ENCODE data around the gene RNF224. TPM values are rescaled to one million over a fixed set of nuclear protein-coding genes. Genes with fewer than 3 reads are reported as not detected.

Gene RNF224
- polyA plus RNA-seq, 2 of the 4 experiments (the other 2 are of a cell fraction) = 0.04 TPM; not detected in 1

- no peak for TF ChIP-seq MAFK (IDR thresholded peaks at IDR 0.05; ENCODE audit: partially characterized antibody)
These were observed 45.8 kb downstream of the RNF224 start (continued) for GRCh38 chr9:137273095-137273490.

GRCh38 chr9:137273611-137274320, 46.5 kb downstream of the RNF224 start:
- ChIA-PET CTCF (interaction anchor here (0.5 to 4.2 kb wide), 8 partner anchors 10 to 187 kb away, joined by 3 to 43 read pairs (median 3); partner anchors contain the start of gene MAN1B1), POLR2A (no interaction called here)
- WGBS (ENCODE audit: missing lambda C conversion rate) = 85% methylated on average over 14 of the region's 15 CpGs
- Histone ChIP-seq H3K27ac (no peak overlapping the region), H3K9me3 (no peaks in the 10 kb centered on the region), H3K4me3 (no peak overlapping the region), H3K4me2 (no peak overlapping the region), H3K4me1 (peaks cover 38% of the 10 kb centered on the region)
- no peak for TF ChIP-seq KDM1A (IDR thresholded peaks at IDR 0.05; ENCODE audit: low read depth)
- TF ChIP-seq PHF8 (IDR thresholded peaks at IDR 0.05; ENCODE audit: borderline replicate concordance, low read depth) = no peak
- TF ChIP-seq HDAC2 (IDR thresholded peaks at IDR 0.05) = no peak
- TF ChIP-seq HMGXB4 (CRISPR knock-in tag; IDR thresholded peaks at IDR 0.05; ENCODE audit: borderline replicate concordance) = no peak
- no peak for TF ChIP-seq FOSB (CRISPR knock-in tag; IDR thresholded peaks at IDR 0.05)
- no peak for TF ChIP-seq RCOR1 (IDR thresholded peaks at IDR 0.05; ENCODE audit: low read depth, low read length)
- no peak for TF ChIP-seq PBX3 (IDR thresholded peaks at IDR 0.05)
- no peak for TF ChIP-seq ZFP36 (IDR thresholded peaks at IDR 0.05; ENCODE audit: borderline replicate concordance, partially characterized antibody)
- TF ChIP-seq SREBF2 (IDR thresholded peaks at IDR 0.05) = no peak
- no peak for TF ChIP-seq CHD2 (IDR thresholded peaks at IDR 0.05; ENCODE audit: low read length, partially characterized antibody)
- no peak for TF ChIP-seq ZSCAN20 (CRISPR knock-in tag; IDR thresholded peaks at IDR 0.05)
- TF ChIP-seq RFX5 (IDR thresholded peaks at IDR 0.05) = no peak
- no peak for TF ChIP-seq SMC3 (IDR thresholded peaks at IDR 0.05)
- no peak for TF ChIP-seq MAX (IDR thresholded peaks at IDR 0.05)
- no peak for TF ChIP-seq CHD4 (IDR thresholded peaks at IDR 0.05; ENCODE audit: borderline replicate concordance)
- DNase-seq (ENCODE audit: low read depth in 1 of 2, low spot score in 1 of 2) (no peak), ATAC-seq (no peak), FAIRE-seq (no peak)

GRCh38 chr9:137275203-137275587, 47.9 kb downstream of the RNF224 start:
- Histone ChIP-seq H3K27ac (peak overlapping the region in 1 of 2 experiments; percentile 96; a peak in 3 of 6 replicates), H3K4me2 (0 out of 3 replicates have a peak overlapping the region, but pooled peaks have one; percentile 97), H3K4me1 (peaks cover 28% of the 10 kb centered on the region), H3K4me3 (no peak overlapping the region), H3K9me3 (no peaks in the 10 kb centered on the region)
- 90% methylated on average over 10 of the region's 10 CpGs for WGBS (ENCODE audit: missing lambda C conversion rate)
- ChIA-PET POLR2A (no interaction called here), CTCF (interaction anchor here (0.6 to 4.2 kb wide), 4 partner anchors 13 to 464 kb away, joined by 4 to 43 read pairs (median 5); no protein-coding TSS in a partner anchor)
- no peak for DNase-seq (ENCODE audit: low read depth in 1 of 2, low spot score in 1 of 2)
- no peak for ATAC-seq
- no peak for FAIRE-seq
- TF ChIP-seq RARB (CRISPR knock-in tag; IDR thresholded peaks at IDR 0.05) (no peak), EHMT2 (IDR thresholded peaks at IDR 0.05; ENCODE audit: low read depth) (no peak), ESRRA (IDR thresholded peaks at IDR 0.05; ENCODE audit: borderline replicate concordance, low read length) (no peak), NFE2L2 (conservative IDR thresholded peaks at IDR 0.05; ENCODE audit: low read length) (no peak), TP53 (CRISPR knock-in tag; IDR thresholded peaks at IDR 0.05) (no peak), KDM1A (IDR thresholded peaks at IDR 0.05; ENCODE audit: low read depth) (no peak), CBX8 (IDR thresholded peaks at IDR 0.05) (no peak), ZNF302 (CRISPR knock-in tag; IDR thresholded peaks at IDR 0.05) (no peak), CEBPB (IDR thresholded peaks at IDR 0.05) (no peak), EP300 (IDR thresholded peaks at IDR 0.05) (no peak), RAD21 (conservative IDR thresholded peaks at IDR 0.05 in 1 of 2, IDR thresholded peaks at IDR 0.05 in 1 of 2) (no peak), RNF2 (IDR thresholded peaks at IDR 0.05; ENCODE audit: borderline replicate concordance, low read depth) (no peak), GATA3 (IDR thresholded peaks at IDR 0.05; ENCODE audit: borderline replicate concordance) (no peak), TFCP2L1 (CRISPR knock-in tag; IDR thresholded peaks at IDR 0.05) (no peak), REST (IDR thresholded peaks at IDR 0.05) (no peak)
